Astrocyte (in vitro differentiated cells and primary cell): Measurements from ENCODE around the gene KHSRP. TPM values are rescaled to one million over a fixed set of nuclear protein-coding genes. Genes with fewer than 3 reads are reported as not detected.

Experiments
- DNase-seq: peaks from one replicate; pipeline ENCODE4 v3.0.0-alpha.2; 2010; ENCODE audit warnings: low read depth
- FAIRE-seq: peaks from 2 replicates; lab custom pipeline; 2011; peaks lifted over from hg19 to GRCh38; lab: Jason Lieb, UNC
- H2AFZ ChIP-seq: 2 replicates; pipeline ENCODE4 v1.6.0; 2012; ENCODE audit warnings: low read depth, low read length, inconsistent platforms
- H3K27ac ChIP-seq: 2 replicates; pipeline ENCODE4 v1.5.1; 2011; ENCODE audit warnings: low read depth, low read length, inconsistent platforms
- H3K27me3 ChIP-seq: 2 replicates; pipeline ENCODE4 v1.6.0; 2011; ENCODE audit warnings: low read length, inconsistent platforms; ENCODE audit not compliant: insufficient read depth
- H3K36me3 ChIP-seq: 2 replicates; pipeline ENCODE4 v1.5.1; 2011; ENCODE audit warnings: low read length, inconsistent platforms; ENCODE audit not compliant: insufficient read depth
- H3K4me1 ChIP-seq: 2 replicates; pipeline ENCODE4 v1.5.1; 2011; ENCODE audit warnings: low read length, inconsistent platforms; ENCODE audit not compliant: insufficient read depth
- H3K4me2 ChIP-seq: 2 replicates; pipeline ENCODE4 v1.6.0; 2012; ENCODE audit warnings: low read length, inconsistent platforms
- H3K4me3 ChIP-seq: 2 replicates; pipeline ENCODE4 v1.5.1; 2011; ENCODE audit warnings: low read depth, mild to moderate bottlenecking, low read length, inconsistent platforms; ENCODE audit not compliant: insufficient read depth
- H3K79me2 ChIP-seq: 2 replicates; pipeline ENCODE4 v1.6.0; 2012; ENCODE audit warnings: mild to moderate bottlenecking, low read length, inconsistent platforms; ENCODE audit not compliant: insufficient read depth
- H3K9ac ChIP-seq: 2 replicates; pipeline ENCODE4 v1.6.0; 2012; ENCODE audit warnings: mild to moderate bottlenecking, low read length, inconsistent platforms
- H3K9me3 ChIP-seq: 2 replicates; pipeline ENCODE4 v1.5.1; 2012; ENCODE audit warnings: low read depth, mild to moderate bottlenecking, low read length, inconsistent platforms; ENCODE audit not compliant: insufficient read depth
- H4K20me1 ChIP-seq: 2 replicates; pipeline ENCODE4 v1.6.0; 2012; ENCODE audit warnings: low read length, inconsistent platforms; ENCODE audit not compliant: insufficient read depth
- H3K27ac Mint-ChIP-seq: one replicate; pipeline ENCODE4 v1.8.0; 2021; ENCODE audit warnings: mild to moderate bottlenecking, mixed read lengths; ENCODE audit not compliant: unreplicated experiment
- H3K27me3 Mint-ChIP-seq: one replicate; pipeline ENCODE4 v1.8.0; 2021; ENCODE audit warnings: low read depth, mixed read lengths; ENCODE audit not compliant: unreplicated experiment
- H3K36me3 Mint-ChIP-seq: one replicate; pipeline ENCODE4 v1.8.0; 2021; ENCODE audit warnings: low read depth, mixed read lengths; ENCODE audit not compliant: unreplicated experiment
- H3K4me1 Mint-ChIP-seq: one replicate; pipeline ENCODE4 v1.8.0; 2021; ENCODE audit warnings: low read depth, mixed read lengths; ENCODE audit not compliant: unreplicated experiment
- H3K4me3 Mint-ChIP-seq: one replicate; pipeline ENCODE4 v1.8.0; 2021; ENCODE audit warnings: mild to moderate bottlenecking, moderate library complexity, mixed read lengths; ENCODE audit not compliant: unreplicated experiment
- H3K9me3 Mint-ChIP-seq: one replicate; pipeline ENCODE4 v1.8.0; 2021; ENCODE audit warnings: mild to moderate bottlenecking, mixed read lengths; ENCODE audit not compliant: unreplicated experiment
- CTCF ChIP-seq: IDR thresholded peaks from 2 replicates; pipeline ENCODE4 v1.5.1; 2011; ENCODE audit warnings: low read depth, mild to moderate bottlenecking, inconsistent platforms, low read length, moderate library complexity; ENCODE audit not compliant: insufficient read depth
- EZH2 ChIP-seq: IDR thresholded peaks from 2 replicates; pipeline ENCODE4 v1.6.1; 2012; ENCODE audit warnings: mild to moderate bottlenecking, low read length, inconsistent platforms; ENCODE audit not compliant: insufficient read depth
- total RNA-seq: library from RNA; stranded (reverse); gene quantifications from 2 replicates; pipeline ENCODE4 v1.2.1, GENCODE V29; 2021

The KHSRP gene
- total RNA-seq, 1 donor from 2014 or later: 297 TPM

GRCh38 chr19:6421075-6422014 lies 3.3 kb downstream of the KHSRP start:
- Mint-ChIP-seq H3K27ac (no peak overlapping the region), H3K27me3 (no peaks in the 10 kb centered on the region), H3K4me1 (peaks cover 10% of the 10 kb centered on the region), H3K4me3 (no peak overlapping the region), H3K36me3 (peaks cover 6% of the 10 kb centered on the region), H3K9me3 (peaks cover 3% of the 10 kb centered on the region)
- no peak overlapping the region for H3K27ac ChIP-seq
- peaks cover 65% of the 10 kb centered on the region for H3K79me2 ChIP-seq
- DNase-seq: no peak
- TF ChIP-seq CTCF: no peak
- TF ChIP-seq EZH2: no peak
- H2AFZ ChIP-seq: no peak overlapping the region
- peaks cover 70% of the 10 kb centered on the region for H4K20me1 ChIP-seq
- H3K4me1 ChIP-seq: peaks cover 11% of the 10 kb centered on the region
- H3K27me3 ChIP-seq: no peaks in the 10 kb centered on the region
- H3K4me2 ChIP-seq: no peak overlapping the region
- FAIRE-seq: no peak
- H3K9me3 ChIP-seq: peaks cover 4% of the 10 kb centered on the region
- peaks cover 28% of the 10 kb centered on the region for H3K36me3 ChIP-seq
- no peak overlapping the region for H3K4me3 ChIP-seq
- H3K9ac ChIP-seq: peak overlapping the region; percentile 97

DNA sequence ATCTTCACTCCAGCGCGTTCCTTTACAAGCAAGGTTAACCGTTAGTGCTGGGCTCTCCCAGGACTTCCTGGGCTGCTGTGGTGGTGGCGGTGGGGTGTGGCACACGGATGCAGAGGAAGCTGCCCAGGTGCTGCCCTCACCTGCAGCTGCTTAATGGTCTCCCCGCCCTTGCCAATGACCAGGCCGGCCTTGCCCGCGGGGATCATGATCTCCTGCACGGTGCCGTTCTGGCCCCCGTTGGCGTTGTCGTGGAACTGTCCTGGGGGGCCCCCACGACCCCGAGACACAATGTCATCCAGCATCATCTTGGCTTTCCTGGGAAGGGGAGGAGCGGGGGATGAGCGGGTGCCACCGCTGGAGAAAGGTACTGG lies 6.1 kb downstream of the KHSRP start:
- Histone ChIP-seq H3K79me2 (peaks cover 59% of the 10 kb centered on the region), H3K9ac (no peak overlapping the region), H4K20me1 (peaks cover 64% of the 10 kb centered on the region), H3K4me1 (peaks cover 11% of the 10 kb centered on the region), H3K4me3 (no peak overlapping the region), H3K27me3 (no peaks in the 10 kb centered on the region), H3K27ac (no peak overlapping the region), H3K9me3 (no peaks in the 10 kb centered on the region), H2AFZ (no peak overlapping the region), H3K4me2 (no peak overlapping the region), H3K36me3 (peaks cover 28% of the 10 kb centered on the region)
- no peaks in the 10 kb centered on the region for H3K27me3 Mint-ChIP-seq
- H3K27ac Mint-ChIP-seq: no peak overlapping the region
- TF ChIP-seq EZH2: no peak
- TF ChIP-seq CTCF: no peak
- DNase-seq (no peak), FAIRE-seq (no peak)
- H3K4me1 Mint-ChIP-seq: peaks cover 10% of the 10 kb centered on the region
- no peaks in the 10 kb centered on the region for H3K9me3 Mint-ChIP-seq
- H3K4me3 Mint-ChIP-seq: no peak overlapping the region
- H3K36me3 Mint-ChIP-seq: peaks cover 6% of the 10 kb centered on the region
